HEK293 (cell line): ENCODE results near the gene SOX18.

ENCODE experiments used
- CTCF ChIA-PET: fragments of 350-600 bp; formaldehyde crosslinking; extraction: SDS; loops from one replicate; lab custom pipeline; 2021; ENCODE audit warnings: antibody characterized with exemption; lab: Yijun Ruan, JAX
- POLR2A ChIA-PET: fragments of 300-600 bp; formaldehyde crosslinking; extraction: SDS; loops from one replicate; lab custom pipeline; 2020; ENCODE audit warnings: antibody characterized with exemption, inconsistent platforms; lab: Yijun Ruan, JAX
- H3K27ac ChIP-seq: fragments of 200-500 bp; sonication (Bioruptor generic); 2 replicates; pipeline ENCODE4 v1.5.1; 2014; ENCODE audit warnings: low read depth, low read length, control low read depth, inconsistent platforms; ENCODE audit errors: extremely low read depth
- H3K36me3 ChIP-seq, 2 experiments: fragments of 200-500 bp in 1 of 2; sonication (Bioruptor generic) in 1 of 2; 1 replicate in 1 of 2; 2 replicates in 1 of 2; pipeline ENCODE4 v1.5.1; 2014 to 2017; ENCODE audit warnings: inconsistent platforms in 2 of 2, low read length in 2 of 2; ENCODE audit not compliant: control insufficient read depth in 2 of 2, insufficient read depth in 1 of 2
- H3K4me1 ChIP-seq: fragments of 200-500 bp; sonication (Bioruptor generic); 2 replicates; pipeline ENCODE4 v1.5.1; 2014; ENCODE audit warnings: mild to moderate bottlenecking, low read length, inconsistent platforms; ENCODE audit not compliant: control insufficient read depth, insufficient read depth
- H3K4me3 ChIP-seq: 2 replicates; pipeline ENCODE4 v1.5.1; 2011; ENCODE audit warnings: low read depth, mild to moderate bottlenecking, control low read depth, low read length, moderate library complexity
- H3K9me3 ChIP-seq: fragments of 200-500 bp; sonication (Bioruptor generic); 2 replicates; pipeline ENCODE4 v1.5.1; 2014; ENCODE audit warnings: low read depth, low read length, inconsistent platforms; ENCODE audit not compliant: control insufficient read depth, insufficient read depth
- EGR2 ChIP-seq: fragments of 450-650 bp; formaldehyde crosslinking; IDR thresholded peaks from 2 replicates; pipeline ENCODE4 v1.5.1; 2016; ENCODE audit warnings: low read depth, missing biosample characterization, missing genetic modification characterization
- GLIS1 ChIP-seq: fragments of 450-650 bp; formaldehyde crosslinking; IDR thresholded peaks from 2 replicates; pipeline ENCODE4 v1.5.1; 2016; ENCODE audit warnings: missing biosample characterization, missing genetic modification characterization
- GLIS2 ChIP-seq: fragments of 450-650 bp; formaldehyde crosslinking; IDR thresholded peaks from 2 replicates; pipeline ENCODE4 v1.5.1; 2016; ENCODE audit warnings: missing biosample characterization, missing genetic modification characterization
- HIC1 ChIP-seq: fragments of 450-650 bp; formaldehyde crosslinking; IDR thresholded peaks from 2 replicates; pipeline ENCODE4 v1.5.1; 2016; ENCODE audit warnings: missing biosample characterization, missing genetic modification characterization
- SCRT2 ChIP-seq: fragments of 450-650 bp; formaldehyde crosslinking; IDR thresholded peaks from 2 replicates; pipeline ENCODE4 v1.5.1; 2016; ENCODE audit warnings: missing biosample characterization, missing genetic modification characterization
- ZBTB6 ChIP-seq: fragments of 450-650 bp; formaldehyde crosslinking; IDR thresholded peaks from 2 replicates; pipeline ENCODE4 v1.5.1; 2017; ENCODE audit warnings: missing biosample characterization, missing genetic modification characterization
- ZNF121 ChIP-seq: fragments of 450-650 bp; formaldehyde crosslinking; IDR thresholded peaks from 2 replicates; pipeline ENCODE4 v1.5.1; 2016; ENCODE audit warnings: missing biosample characterization, missing genetic modification characterization
- ZNF133 ChIP-seq: fragments of 450-650 bp; formaldehyde crosslinking; IDR thresholded peaks from 2 replicates; pipeline ENCODE4 v1.5.1; 2016; ENCODE audit warnings: missing biosample characterization, missing genetic modification characterization
- ZNF157 ChIP-seq: fragments of 450-650 bp; formaldehyde crosslinking; IDR thresholded peaks from 2 replicates; pipeline ENCODE4 v1.5.1; 2016; ENCODE audit warnings: missing biosample characterization, missing genetic modification characterization
- ZNF26 ChIP-seq: fragments of 450-650 bp; formaldehyde crosslinking; IDR thresholded peaks from 2 replicates; pipeline ENCODE4 v1.5.1; 2016; ENCODE audit warnings: missing biosample characterization, missing genetic modification characterization
- ZNF280D ChIP-seq: fragments of 450-650 bp; formaldehyde crosslinking; IDR thresholded peaks from 2 replicates; pipeline ENCODE4 v1.5.1; 2016; ENCODE audit warnings: missing biosample characterization, missing genetic modification characterization
- ZNF394 ChIP-seq: fragments of 450-650 bp; formaldehyde crosslinking; IDR thresholded peaks from 2 replicates; pipeline ENCODE4 v1.5.1; 2016; ENCODE audit warnings: missing biosample characterization, missing genetic modification characterization, mild to moderate bottlenecking, moderate library complexity, borderline replicate concordance
- ZNF510 ChIP-seq: fragments of 450-650 bp; formaldehyde crosslinking; IDR thresholded peaks from 2 replicates; pipeline ENCODE4 v1.5.1; 2018; ENCODE audit warnings: mild to moderate bottlenecking, missing genetic modification characterization, missing biosample characterization; ENCODE audit not compliant: insufficient replicate concordance
- ZNF514 ChIP-seq: fragments of 450-650 bp; formaldehyde crosslinking; IDR thresholded peaks from 2 replicates; pipeline ENCODE4 v1.5.1; 2016; ENCODE audit warnings: missing biosample characterization, missing genetic modification characterization
- ZNF548 ChIP-seq: fragments of 450-650 bp; formaldehyde crosslinking; IDR thresholded peaks from 2 replicates; pipeline ENCODE4 v1.5.1; 2016; ENCODE audit warnings: missing biosample characterization, missing genetic modification characterization
- ZNF600 ChIP-seq: fragments of 450-650 bp; formaldehyde crosslinking; IDR thresholded peaks from 2 replicates; pipeline ENCODE4 v1.5.1; 2016; ENCODE audit warnings: missing biosample characterization, missing genetic modification characterization
- ZNF658 ChIP-seq: fragments of 450-650 bp; formaldehyde crosslinking; IDR thresholded peaks from 2 replicates; pipeline ENCODE4; 2016; ENCODE audit warnings: missing biosample characterization, missing genetic modification characterization
- ZNF777 ChIP-seq: fragments of 450-650 bp; formaldehyde crosslinking; IDR thresholded peaks from 2 replicates; pipeline ENCODE4 v1.5.1; 2017; ENCODE audit warnings: missing biosample characterization, missing genetic modification characterization, borderline replicate concordance
- TF ChIP-seq, protein P1 (sequence below): fragments of 450-650 bp; formaldehyde crosslinking; IDR thresholded peaks from 2 replicates; pipeline ENCODE4 v1.5.1; 2017; ENCODE audit warnings: missing biosample characterization, missing genetic modification characterization

The SOX18 gene

DNA sequence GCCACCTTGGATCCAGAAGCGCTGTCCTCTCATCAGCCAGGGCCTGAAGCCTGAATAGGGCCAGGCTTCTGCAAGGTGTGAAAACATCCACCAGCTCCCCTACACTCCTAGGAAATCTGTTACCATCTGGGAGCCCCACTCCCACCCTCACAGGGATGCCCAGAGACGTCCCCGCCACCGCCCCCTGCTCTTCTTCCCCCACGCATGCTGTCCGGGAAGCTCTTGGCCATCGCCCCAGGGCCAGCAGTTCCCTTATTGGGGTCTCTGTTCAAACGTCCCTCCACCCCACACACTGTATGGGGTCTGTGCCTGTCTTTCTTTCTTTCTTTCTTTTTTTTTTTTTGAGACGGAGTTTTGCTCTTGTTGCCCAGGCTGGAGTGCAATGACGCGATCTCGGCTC is 26.1 kb upstream of the SOX18 start (continued):
- TF ChIP-seq, protein P1, sequence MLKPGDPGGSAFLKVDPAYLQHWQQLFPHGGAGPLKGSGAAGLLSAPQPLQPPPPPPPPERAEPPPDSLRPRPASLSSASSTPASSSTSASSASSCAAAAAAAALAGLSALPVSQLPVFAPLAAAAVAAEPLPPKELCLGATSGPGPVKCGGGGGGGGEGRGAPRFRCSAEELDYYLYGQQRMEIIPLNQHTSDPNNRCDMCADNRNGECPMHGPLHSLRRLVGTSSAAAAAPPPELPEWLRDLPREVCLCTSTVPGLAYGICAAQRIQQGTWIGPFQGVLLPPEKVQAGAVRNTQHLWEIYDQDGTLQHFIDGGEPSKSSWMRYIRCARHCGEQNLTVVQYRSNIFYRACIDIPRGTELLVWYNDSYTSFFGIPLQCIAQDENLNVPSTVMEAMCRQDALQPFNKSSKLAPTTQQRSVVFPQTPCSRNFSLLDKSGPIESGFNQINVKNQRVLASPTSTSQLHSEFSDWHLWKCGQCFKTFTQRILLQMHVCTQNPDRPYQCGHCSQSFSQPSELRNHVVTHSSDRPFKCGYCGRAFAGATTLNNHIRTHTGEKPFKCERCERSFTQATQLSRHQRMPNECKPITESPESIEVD (tag by site-specific recombination), result no peak
- TF ChIP-seq ZNF514, result no peak
- TF ChIP-seq ZNF26, result no peak
- TF ChIP-seq ZNF658 (tag by site-specific recombination), result no peak
- TF ChIP-seq ZBTB6 (tag by site-specific recombination), result no peak
- no peak for TF ChIP-seq ZNF548
- no peak for TF ChIP-seq SCRT2
- TF ChIP-seq ZNF280D (tag by site-specific recombination), result no peak
- no peak for TF ChIP-seq ZNF510 (tag by site-specific recombination)

DNA sequence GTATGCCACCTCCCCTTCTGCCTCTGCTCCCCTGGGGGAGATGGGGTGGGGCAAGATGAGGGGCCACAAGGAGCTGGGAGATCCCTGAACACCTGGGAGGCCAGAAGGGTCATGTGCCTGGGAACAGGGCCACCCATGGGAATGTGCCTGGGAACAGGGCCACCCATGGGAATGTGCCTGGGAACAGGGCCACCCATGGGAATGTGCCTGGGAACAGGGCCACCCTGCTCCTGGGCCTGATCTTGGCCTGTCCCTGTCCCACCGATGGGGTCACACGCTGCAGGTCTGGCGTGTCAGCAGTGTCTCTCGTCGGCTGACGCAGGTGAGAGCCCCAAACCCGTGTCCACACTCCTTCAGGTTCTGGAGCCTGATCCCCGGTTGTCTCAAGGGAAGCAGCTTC is 25.5 kb upstream of the SOX18 start:
- H3K36me3 ChIP-seq, result peaks cover 0 to 25% of the 10 kb centered on the region in 2 experiments; a peak in 1 of 3 replicates
- ChIA-PET CTCF (no interaction called here), POLR2A (interaction anchor here (0.8 kb wide), 1 partner anchor 9 kb away, joined by 3 read pairs; no protein-coding TSS in a partner anchor)
- no peak overlapping the region for H3K27ac ChIP-seq
- peak; percentile 14; the same call in 1 of the 2 replicates for TF ChIP-seq GLIS1 (tag by site-specific recombination)
- no peak for TF ChIP-seq ZNF394 (tag by site-specific recombination)
- no peak overlapping the region for H3K4me3 ChIP-seq
- no peaks in the 10 kb centered on the region for H3K9me3 ChIP-seq
- peaks cover 10% of the 10 kb centered on the region for H3K4me1 ChIP-seq

DNA sequence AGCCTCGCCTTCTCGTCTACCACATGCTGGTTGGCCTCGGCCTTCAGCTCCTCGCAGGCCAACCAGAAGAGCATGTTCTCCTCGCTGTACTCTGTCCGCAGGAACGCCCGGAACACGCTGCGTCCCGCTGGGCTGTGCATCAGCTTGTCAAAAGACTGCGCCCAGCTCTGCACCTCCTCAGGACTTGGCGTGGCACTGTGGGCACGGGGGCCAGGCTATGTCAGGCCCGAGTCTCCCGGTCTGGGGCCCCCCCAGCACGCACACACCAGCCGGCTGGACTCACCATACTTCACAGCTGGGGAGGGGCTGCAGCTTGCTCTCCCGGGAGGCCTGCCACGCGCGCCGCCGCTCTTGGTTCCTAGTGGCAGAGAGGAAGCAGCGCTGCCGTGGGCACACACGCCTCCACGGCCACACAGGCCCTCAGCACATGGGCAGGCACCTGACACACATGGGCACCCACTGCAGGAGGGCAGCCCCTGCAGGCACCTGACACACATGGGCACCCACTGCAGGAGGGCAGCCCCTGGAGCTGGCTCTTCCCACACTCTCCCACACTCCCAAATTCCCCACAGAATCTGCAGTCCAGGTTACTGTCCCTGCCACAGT is 24.8 kb upstream of the SOX18 start:
- no peak overlapping the region for H3K4me3 ChIP-seq
- ChIA-PET POLR2A (no interaction called here), CTCF (interaction anchor here (1.0 kb wide), 1 partner anchor 46 kb away, joined by 4 read pairs; no protein-coding TSS in a partner anchor)
- peaks cover 0 to 25% of the 10 kb centered on the region in 2 experiments; a peak in 1 of 3 replicates for H3K36me3 ChIP-seq
- no peaks in the 10 kb centered on the region for H3K9me3 ChIP-seq
- peaks cover 10% of the 10 kb centered on the region for H3K4me1 ChIP-seq
- H3K27ac ChIP-seq, result no peak overlapping the region
- TF ChIP-seq ZNF777 (no peak), GLIS2 (tag by site-specific recombination) (0 out of 2 replicates have a peak, but pooled peaks have one; percentile 37), EGR2 (tag by site-specific recombination) (peak; percentile 27; the same call in 1 of the 2 replicates), ZNF394 (tag by site-specific recombination) (no peak), ZNF157 (tag by site-specific recombination) (no peak), HIC1 (peak; percentile 32; the same call in 1 of the 2 replicates), ZNF133 (no peak), ZNF121 (tag by site-specific recombination) (no peak), ZBTB6 (tag by site-specific recombination) (no peak), ZNF600 (tag by site-specific recombination) (0 out of 2 replicates have a peak, but pooled peaks have one; percentile 6)
